ENCODE measurements around the gene WDR33.
"Not testable (repeated sequence)": the region's sequence is repeated elsewhere in the genome, so short reads cannot be mapped to it uniquely, and the experiment has no call there.

The WDR33 gene

GRCh38 chr2:127769587-127769986 is 41.4 kb downstream of the WDR33 start:
- in situ Hi-C loops (cut with MboI; ENCODE audit: low sequenced_read_pairs), result no loop called here

- in situ Hi-C loops (cut with MboI; ENCODE audit: low sequenced_read_pairs), result no loop called here
Observed at GRCh38 chr2:127768775-127769479, 42.0 kb downstream of the WDR33 start.

GRCh38 chr2:127763776-127764175 is 47.2 kb downstream of the WDR33 start:
- in situ Hi-C loops (cut with MboI; ENCODE audit: low sequenced_read_pairs), result no loop called here

GRCh38 chr2:127762846-127763245 is 48.1 kb downstream of the WDR33 start:
- in situ Hi-C loops (cut with MboI; ENCODE audit: low sequenced_read_pairs), result no loop called here

- in situ Hi-C loops (cut with MboI; ENCODE audit: low sequenced_read_pairs), result no loop called here
Observed at GRCh38 chr2:127762441-127762840, 48.5 kb downstream of the WDR33 start.

- in situ Hi-C loops (cut with MboI; ENCODE audit: low sequenced_read_pairs), result no loop called here
Observed at GRCh38 chr2:127759931-127760330, 51.0 kb downstream of the WDR33 start.

- in situ Hi-C loops (cut with MboI; ENCODE audit: low sequenced_read_pairs), result no loop called here
Observed at GRCh38 chr2:127754186-127754585, 56.8 kb downstream of the WDR33 start.

GRCh38 chr2:127753374-127753773 is 57.6 kb downstream of the WDR33 start:
- in situ Hi-C loops (cut with MboI; ENCODE audit: low sequenced_read_pairs), result no loop called here

GRCh38 chr2:127749537-127749936 is 61.4 kb downstream of the WDR33 start:
- in situ Hi-C loops (cut with MboI; ENCODE audit: low sequenced_read_pairs), result not testable (repeated sequence)

- in situ Hi-C loops (cut with MboI; ENCODE audit: low sequenced_read_pairs), result no loop called here
Observed at GRCh38 chr2:127747621-127748020, 63.4 kb downstream of the WDR33 start.

GRCh38 chr2:127743477-127744026 is 67.4 kb downstream of the WDR33 start:
- in situ Hi-C loops (cut with MboI; ENCODE audit: low sequenced_read_pairs), result no loop called here

- in situ Hi-C loops (cut with MboI; ENCODE audit: low sequenced_read_pairs), result no loop called here
Observed at GRCh38 chr2:127740665-127741288, 70.2 kb downstream of the WDR33 start.

- in situ Hi-C loops (cut with MboI; ENCODE audit: low sequenced_read_pairs), result no loop called here
Observed at GRCh38 chr2:127739800-127740199, 71.2 kb downstream of the WDR33 start.

GRCh38 chr2:127737892-127738291 is 73.1 kb downstream of the WDR33 start:
- in situ Hi-C loops (cut with MboI; ENCODE audit: low sequenced_read_pairs), result no loop called here

- in situ Hi-C loops (cut with MboI; ENCODE audit: low sequenced_read_pairs), result no loop called here
Observed at GRCh38 chr2:127735537-127736399, 75.2 kb downstream of the WDR33 start.

GRCh38 chr2:127735044-127735443 is 75.9 kb downstream of the WDR33 start:
- in situ Hi-C loops (cut with MboI; ENCODE audit: low sequenced_read_pairs), result no loop called here

GRCh38 chr2:127733816-127734537 is 77.0 kb downstream of the WDR33 start:
- in situ Hi-C loops (cut with MboI; ENCODE audit: low sequenced_read_pairs), result no loop called here

- in situ Hi-C loops (cut with MboI; ENCODE audit: low sequenced_read_pairs), result no loop called here
Observed at GRCh38 chr2:127733113-127733815, 77.7 kb downstream of the WDR33 start.

- in situ Hi-C loops (cut with MboI; ENCODE audit: low sequenced_read_pairs), result no loop called here
Observed at GRCh38 chr2:127726158-127726880, 84.7 kb downstream of the WDR33 start.

Measured in hTERT RPE-1 (cell line).